ENCODE data around the gene POLR1H.

DNA sequence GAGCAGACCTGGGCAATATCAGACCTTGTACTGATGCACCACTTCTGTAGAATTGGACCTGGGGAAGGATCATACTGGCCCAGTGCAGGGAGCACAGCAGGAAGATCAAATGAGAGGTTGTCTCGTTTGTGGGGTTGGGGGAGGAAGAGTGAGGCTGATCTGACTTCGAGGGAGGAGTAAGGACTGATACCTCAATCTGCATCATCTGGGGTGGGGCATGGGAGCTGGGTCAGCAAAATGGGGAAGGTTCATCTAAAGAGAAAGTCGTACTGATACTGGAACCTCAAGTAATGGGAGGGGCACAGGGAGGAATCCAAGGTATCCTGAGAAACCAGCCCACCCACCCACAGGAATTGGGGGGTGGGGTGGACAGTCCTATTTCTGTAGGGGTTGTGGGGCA is 10.8 kb downstream of the POLR1H start:
- TF ChIP-seq, protein P1, sequence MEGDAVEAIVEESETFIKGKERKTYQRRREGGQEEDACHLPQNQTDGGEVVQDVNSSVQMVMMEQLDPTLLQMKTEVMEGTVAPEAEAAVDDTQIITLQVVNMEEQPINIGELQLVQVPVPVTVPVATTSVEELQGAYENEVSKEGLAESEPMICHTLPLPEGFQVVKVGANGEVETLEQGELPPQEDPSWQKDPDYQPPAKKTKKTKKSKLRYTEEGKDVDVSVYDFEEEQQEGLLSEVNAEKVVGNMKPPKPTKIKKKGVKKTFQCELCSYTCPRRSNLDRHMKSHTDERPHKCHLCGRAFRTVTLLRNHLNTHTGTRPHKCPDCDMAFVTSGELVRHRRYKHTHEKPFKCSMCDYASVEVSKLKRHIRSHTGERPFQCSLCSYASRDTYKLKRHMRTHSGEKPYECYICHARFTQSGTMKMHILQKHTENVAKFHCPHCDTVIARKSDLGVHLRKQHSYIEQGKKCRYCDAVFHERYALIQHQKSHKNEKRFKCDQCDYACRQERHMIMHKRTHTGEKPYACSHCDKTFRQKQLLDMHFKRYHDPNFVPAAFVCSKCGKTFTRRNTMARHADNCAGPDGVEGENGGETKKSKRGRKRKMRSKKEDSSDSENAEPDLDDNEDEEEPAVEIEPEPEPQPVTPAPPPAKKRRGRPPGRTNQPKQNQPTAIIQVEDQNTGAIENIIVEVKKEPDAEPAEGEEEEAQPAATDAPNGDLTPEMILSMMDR (IDR thresholded peaks at IDR 0.05 in 2 of 3, conservative IDR thresholded peaks at IDR 0.05 in 1 of 3; ENCODE audit: borderline replicate concordance in 1 of 3, insufficient read depth in 1 of 3, low read depth in 2 of 3, low read length in 2 of 3), result no peak
- TF ChIP-seq RAD21 (IDR thresholded peaks at IDR 0.05; ENCODE audit: low read depth), result no peak
- no peak for TF ChIP-seq POLR2A (IDR thresholded peaks at IDR 0.05; ENCODE audit: borderline replicate concordance, extremely low read depth, insufficient read depth, insufficient read length)
- TF ChIP-seq EZH2 (IDR thresholded peaks at IDR 0.05), result no peak
- no peak for TF ChIP-seq ZFX (IDR thresholded peaks at IDR 0.05)
- TF ChIP-seq, protein P2, sequence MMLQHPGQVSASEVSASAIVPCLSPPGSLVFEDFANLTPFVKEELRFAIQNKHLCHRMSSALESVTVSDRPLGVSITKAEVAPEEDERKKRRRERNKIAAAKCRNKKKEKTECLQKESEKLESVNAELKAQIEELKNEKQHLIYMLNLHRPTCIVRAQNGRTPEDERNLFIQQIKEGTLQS (IDR thresholded peaks at IDR 0.05), result no peak

Measured in HCT116 (cell line).